ENCODE measurements around the gene CHRM3. TPM values are rescaled to one million over a fixed set of nuclear protein-coding genes. Genes with fewer than 3 reads are reported as not detected.

CHRM3 gene
- total RNA-seq, 1 donor = under 0.01 TPM

GRCh38 chr1:239392271-239392670 is 5.9 kb downstream of the CHRM3 start:
- Histone ChIP-seq H3K27ac (ENCODE audit: low read depth, low read length) (no peak overlapping the region), H4K20me1 (ENCODE audit: insufficient read depth, low read length) (no peaks in the 10 kb centered on the region), H3K4me3 (ENCODE audit: insufficient read depth, low read length) (no peak overlapping the region), H3K79me2 (ENCODE audit: insufficient read depth, low read length) (no peaks in the 10 kb centered on the region), H3K27me3 (ENCODE audit: insufficient read depth, low read length) (peaks cover 12% of the 10 kb centered on the region), H2AFZ (ENCODE audit: low read length) (no peak overlapping the region), H3K4me1 (ENCODE audit: insufficient read depth, low read length) (no peaks in the 10 kb centered on the region), H3K9me3 (ENCODE audit: low read depth, low read length) (no peaks in the 10 kb centered on the region), H3K4me2 (ENCODE audit: insufficient read depth, low read length) (no peak overlapping the region), H3K36me3 (ENCODE audit: insufficient read depth, low read length) (no peaks in the 10 kb centered on the region)
- DNase-seq (ENCODE audit: insufficient read length, low spot score, missing footprints) = no peak
- no peak for TF ChIP-seq CTCF (IDR thresholded peaks at IDR 0.05; ENCODE audit: extremely low read depth, low read depth, low read length)

- Histone ChIP-seq H3K4me2 (ENCODE audit: insufficient read depth, low read length) (no peak overlapping the region), H3K4me3 (ENCODE audit: insufficient read depth, low read length) (no peak overlapping the region), H2AFZ (ENCODE audit: low read length) (no peak overlapping the region), H3K79me2 (ENCODE audit: insufficient read depth, low read length) (no peaks in the 10 kb centered on the region), H4K20me1 (ENCODE audit: insufficient read depth, low read length) (no peaks in the 10 kb centered on the region), H3K4me1 (ENCODE audit: insufficient read depth, low read length) (no peaks in the 10 kb centered on the region), H3K27me3 (ENCODE audit: insufficient read depth, low read length) (no peaks in the 10 kb centered on the region), H3K27ac (ENCODE audit: low read depth, low read length) (no peak overlapping the region), H3K9me3 (ENCODE audit: low read depth, low read length) (no peaks in the 10 kb centered on the region), H3K36me3 (ENCODE audit: insufficient read depth, low read length) (no peaks in the 10 kb centered on the region)
- TF ChIP-seq CTCF (IDR thresholded peaks at IDR 0.05; ENCODE audit: extremely low read depth, low read depth, low read length) = no peak
- DNase-seq (ENCODE audit: insufficient read length, low spot score, missing footprints) = no peak
These were observed 7.7 kb downstream of the CHRM3 start for GRCh38 chr1:239394107-239394506.

GRCh38 chr1:239413916-239414315 is 27.5 kb downstream of the CHRM3 start:
- H3K79me2 ChIP-seq (ENCODE audit: insufficient read depth, low read length) = no peaks in the 10 kb centered on the region
- H3K4me2 ChIP-seq (ENCODE audit: insufficient read depth, low read length) = no peak overlapping the region
- H3K36me3 ChIP-seq (ENCODE audit: insufficient read depth, low read length) = no peaks in the 10 kb centered on the region
- H3K27me3 ChIP-seq (ENCODE audit: insufficient read depth, low read length) = no peaks in the 10 kb centered on the region
- no peaks in the 10 kb centered on the region for H3K4me1 ChIP-seq (ENCODE audit: insufficient read depth, low read length)
- no peak for TF ChIP-seq CTCF (IDR thresholded peaks at IDR 0.05; ENCODE audit: extremely low read depth, low read depth, low read length)
- H3K27ac ChIP-seq (ENCODE audit: low read depth, low read length) = no peak overlapping the region
- H3K4me3 ChIP-seq (ENCODE audit: insufficient read depth, low read length) = no peak overlapping the region
- no peak overlapping the region for H2AFZ ChIP-seq (ENCODE audit: low read length)
- H4K20me1 ChIP-seq (ENCODE audit: insufficient read depth, low read length) = no peaks in the 10 kb centered on the region
- H3K9me3 ChIP-seq (ENCODE audit: low read depth, low read length) = no peaks in the 10 kb centered on the region
- DNase-seq (ENCODE audit: insufficient read length, low spot score, missing footprints) = no peak

- H3K27ac ChIP-seq (ENCODE audit: low read depth, low read length) = no peak overlapping the region
- no peak overlapping the region for H3K4me2 ChIP-seq (ENCODE audit: insufficient read depth, low read length)
These were observed 30.9 kb downstream of the CHRM3 start for GRCh38 chr1:239417221-239417620.

More at GRCh38 chr1:239417221-239417620, 30.9 kb downstream of the CHRM3 start:
- no peaks in the 10 kb centered on the region for H3K9me3 ChIP-seq (ENCODE audit: low read depth, low read length)
- no peak overlapping the region for H3K4me3 ChIP-seq (ENCODE audit: insufficient read depth, low read length)
- no peak overlapping the region for H2AFZ ChIP-seq (ENCODE audit: low read length)
- H4K20me1 ChIP-seq (ENCODE audit: insufficient read depth, low read length) = no peaks in the 10 kb centered on the region
- no peaks in the 10 kb centered on the region for H3K27me3 ChIP-seq (ENCODE audit: insufficient read depth, low read length)
- DNase-seq (ENCODE audit: insufficient read length, low spot score, missing footprints) = no peak
- no peak for TF ChIP-seq CTCF (IDR thresholded peaks at IDR 0.05; ENCODE audit: extremely low read depth, low read depth, low read length)
- H3K4me1 ChIP-seq (ENCODE audit: insufficient read depth, low read length) = no peaks in the 10 kb centered on the region
- no peaks in the 10 kb centered on the region for H3K79me2 ChIP-seq (ENCODE audit: insufficient read depth, low read length)
- H3K36me3 ChIP-seq (ENCODE audit: insufficient read depth, low read length) = no peaks in the 10 kb centered on the region
